Testis (tissue), 2 donors: Measurements from ENCODE around the gene SEC22C.

Experiments
- CTCF ChIP-seq, 3 experiments: fragments of 450-650 bp in 2 of 3; fragments of 200-600 bp in 1 of 3; sonication (generic) in 1 of 3; IDR thresholded peaks; one replicate each; pipeline ENCODE4 v1.5.1; 2016 to 2019; ENCODE audit warnings: antibody characterized with exemption in 3 of 3, mild to moderate bottlenecking in 2 of 3, moderate library complexity in 1 of 3
- POLR2A ChIP-seq: fragments of 450-650 bp; IDR thresholded peaks from one replicate; pipeline ENCODE4 v1.6.1; 2017; ENCODE audit warnings: antibody characterized with exemption, mild to moderate bottlenecking, moderate library complexity

- TF ChIP-seq CTCF (IDR thresholded peaks at IDR 0.05), result no peak
- TF ChIP-seq POLR2A, result no peak
Measured at GRCh38 chr3:42498791-42499477, 82.8 kb downstream of the SEC22C start.
